SK-N-SH (cell line): ENCODE measurements around the gene GALNT18.

ENCODE experiments used
- EP300 ChIP-seq, 2 experiments: IDR thresholded peaks; 2 replicates each; pipeline versions ENCODE4 v1.4.0 to v1.6.1; 2012; ENCODE audit warnings: borderline replicate concordance in 1 of 2, low read depth in 1 of 2, low read length in 1 of 2
- EZH2phosphoT487 ChIP-seq: fragments of 200-600 bp; sonication (generic); IDR thresholded peaks from 2 replicates; pipeline ENCODE4 v1.6.1; 2017; ENCODE audit warnings: low read depth, mixed run types, mild to moderate bottlenecking, antibody characterized with exemption, moderate library complexity, borderline replicate concordance
- POLR2AphosphoS5 ChIP-seq: IDR thresholded peaks from 2 replicates; pipeline ENCODE4 v1.6.1; 2012; ENCODE audit warnings: low read depth, low read length
- RAD21 ChIP-seq: IDR thresholded peaks from 2 replicates; pipeline ENCODE4 v1.6.1; 2012; ENCODE audit warnings: mild to moderate bottlenecking, low read length
- TCF12 ChIP-seq: IDR thresholded peaks from 2 replicates; pipeline ENCODE4 v1.4.0; 2012
- YY1 ChIP-seq: IDR thresholded peaks from 2 replicates; pipeline ENCODE4 v1.4.0; 2012; ENCODE audit warnings: low read depth, mild to moderate bottlenecking
- TF ChIP-seq, protein P1 (sequence below): fragments of 200-600 bp; sonication (generic); IDR thresholded peaks from 2 replicates; pipeline ENCODE4 v1.6.1; 2017; ENCODE audit warnings: antibody characterized with exemption, mild to moderate bottlenecking, moderate library complexity
- TF ChIP-seq, protein P2 (sequence below): IDR thresholded peaks from 2 replicates; pipeline ENCODE4 v1.6.1; 2012; ENCODE audit warnings: mild to moderate bottlenecking, low read depth, low read length, moderate library complexity

DNA sequence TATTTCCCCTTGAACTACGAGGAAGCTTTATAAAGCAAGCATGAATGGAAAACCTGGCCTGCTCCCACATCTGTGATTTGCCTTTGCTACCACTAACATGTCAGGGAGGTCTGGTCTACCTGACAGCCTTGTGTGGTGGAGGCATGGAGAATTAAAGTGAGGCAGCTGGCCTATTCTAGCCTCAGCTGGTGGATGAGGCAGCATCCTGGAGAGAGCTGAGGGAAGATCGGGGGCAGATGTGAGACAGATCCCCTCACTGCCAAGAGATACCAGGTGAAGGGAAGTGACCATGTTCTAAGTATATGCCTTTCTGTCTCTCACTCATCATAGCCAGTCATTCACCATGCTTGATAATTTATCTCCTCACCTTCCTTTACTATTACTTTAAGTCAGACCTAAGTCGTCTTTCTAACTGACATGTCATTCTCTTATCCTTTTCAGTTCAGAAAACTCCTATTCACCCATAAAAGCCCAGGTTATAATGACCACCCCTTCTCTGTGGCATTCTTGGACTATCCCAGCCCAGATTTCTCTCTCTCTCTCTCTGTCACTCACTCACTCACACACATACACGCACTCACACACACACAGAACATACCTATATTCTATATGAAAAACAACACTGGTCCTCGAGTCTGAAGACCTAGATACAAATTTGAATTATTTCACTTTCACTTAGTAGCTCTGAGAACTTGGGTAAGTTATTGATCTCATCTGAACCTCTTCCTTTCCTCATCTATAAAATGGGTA lies 359.5 kb downstream of the GALNT18 start:
- TF ChIP-seq, protein P1, sequence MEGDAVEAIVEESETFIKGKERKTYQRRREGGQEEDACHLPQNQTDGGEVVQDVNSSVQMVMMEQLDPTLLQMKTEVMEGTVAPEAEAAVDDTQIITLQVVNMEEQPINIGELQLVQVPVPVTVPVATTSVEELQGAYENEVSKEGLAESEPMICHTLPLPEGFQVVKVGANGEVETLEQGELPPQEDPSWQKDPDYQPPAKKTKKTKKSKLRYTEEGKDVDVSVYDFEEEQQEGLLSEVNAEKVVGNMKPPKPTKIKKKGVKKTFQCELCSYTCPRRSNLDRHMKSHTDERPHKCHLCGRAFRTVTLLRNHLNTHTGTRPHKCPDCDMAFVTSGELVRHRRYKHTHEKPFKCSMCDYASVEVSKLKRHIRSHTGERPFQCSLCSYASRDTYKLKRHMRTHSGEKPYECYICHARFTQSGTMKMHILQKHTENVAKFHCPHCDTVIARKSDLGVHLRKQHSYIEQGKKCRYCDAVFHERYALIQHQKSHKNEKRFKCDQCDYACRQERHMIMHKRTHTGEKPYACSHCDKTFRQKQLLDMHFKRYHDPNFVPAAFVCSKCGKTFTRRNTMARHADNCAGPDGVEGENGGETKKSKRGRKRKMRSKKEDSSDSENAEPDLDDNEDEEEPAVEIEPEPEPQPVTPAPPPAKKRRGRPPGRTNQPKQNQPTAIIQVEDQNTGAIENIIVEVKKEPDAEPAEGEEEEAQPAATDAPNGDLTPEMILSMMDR: no peak
- TF ChIP-seq EZH2phosphoT487 (no peak), TCF12 (no peak), POLR2AphosphoS5 (no peak), YY1 (no peak), EP300 (IDR thresholded peaks at IDR 0.05; ENCODE audit: borderline replicate concordance in 1 of 2, low read depth in 1 of 2, low read length in 1 of 2) (no peak), RAD21 (no peak)
- TF ChIP-seq, protein P2, sequence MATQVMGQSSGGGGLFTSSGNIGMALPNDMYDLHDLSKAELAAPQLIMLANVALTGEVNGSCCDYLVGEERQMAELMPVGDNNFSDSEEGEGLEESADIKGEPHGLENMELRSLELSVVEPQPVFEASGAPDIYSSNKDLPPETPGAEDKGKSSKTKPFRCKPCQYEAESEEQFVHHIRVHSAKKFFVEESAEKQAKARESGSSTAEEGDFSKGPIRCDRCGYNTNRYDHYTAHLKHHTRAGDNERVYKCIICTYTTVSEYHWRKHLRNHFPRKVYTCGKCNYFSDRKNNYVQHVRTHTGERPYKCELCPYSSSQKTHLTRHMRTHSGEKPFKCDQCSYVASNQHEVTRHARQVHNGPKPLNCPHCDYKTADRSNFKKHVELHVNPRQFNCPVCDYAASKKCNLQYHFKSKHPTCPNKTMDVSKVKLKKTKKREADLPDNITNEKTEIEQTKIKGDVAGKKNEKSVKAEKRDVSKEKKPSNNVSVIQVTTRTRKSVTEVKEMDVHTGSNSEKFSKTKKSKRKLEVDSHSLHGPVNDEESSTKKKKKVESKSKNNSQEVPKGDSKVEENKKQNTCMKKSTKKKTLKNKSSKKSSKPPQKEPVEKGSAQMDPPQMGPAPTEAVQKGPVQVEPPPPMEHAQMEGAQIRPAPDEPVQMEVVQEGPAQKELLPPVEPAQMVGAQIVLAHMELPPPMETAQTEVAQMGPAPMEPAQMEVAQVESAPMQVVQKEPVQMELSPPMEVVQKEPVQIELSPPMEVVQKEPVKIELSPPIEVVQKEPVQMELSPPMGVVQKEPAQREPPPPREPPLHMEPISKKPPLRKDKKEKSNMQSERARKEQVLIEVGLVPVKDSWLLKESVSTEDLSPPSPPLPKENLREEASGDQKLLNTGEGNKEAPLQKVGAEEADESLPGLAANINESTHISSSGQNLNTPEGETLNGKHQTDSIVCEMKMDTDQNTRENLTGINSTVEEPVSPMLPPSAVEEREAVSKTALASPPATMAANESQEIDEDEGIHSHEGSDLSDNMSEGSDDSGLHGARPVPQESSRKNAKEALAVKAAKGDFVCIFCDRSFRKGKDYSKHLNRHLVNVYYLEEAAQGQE: no peak
